Ammon's horn (tissue), 1 donor: Measurements from ENCODE around the gene ZBTB16.
A peak's percentile ranks its signal among the peaks of the same experiment; 100 is the strongest.

Experiments used
- DNase-seq: peaks from one replicate; pipeline ENCODE4 v3.0.0-alpha.2; 2016; ENCODE audit warnings: low spot score

The ZBTB16 gene

DNA sequence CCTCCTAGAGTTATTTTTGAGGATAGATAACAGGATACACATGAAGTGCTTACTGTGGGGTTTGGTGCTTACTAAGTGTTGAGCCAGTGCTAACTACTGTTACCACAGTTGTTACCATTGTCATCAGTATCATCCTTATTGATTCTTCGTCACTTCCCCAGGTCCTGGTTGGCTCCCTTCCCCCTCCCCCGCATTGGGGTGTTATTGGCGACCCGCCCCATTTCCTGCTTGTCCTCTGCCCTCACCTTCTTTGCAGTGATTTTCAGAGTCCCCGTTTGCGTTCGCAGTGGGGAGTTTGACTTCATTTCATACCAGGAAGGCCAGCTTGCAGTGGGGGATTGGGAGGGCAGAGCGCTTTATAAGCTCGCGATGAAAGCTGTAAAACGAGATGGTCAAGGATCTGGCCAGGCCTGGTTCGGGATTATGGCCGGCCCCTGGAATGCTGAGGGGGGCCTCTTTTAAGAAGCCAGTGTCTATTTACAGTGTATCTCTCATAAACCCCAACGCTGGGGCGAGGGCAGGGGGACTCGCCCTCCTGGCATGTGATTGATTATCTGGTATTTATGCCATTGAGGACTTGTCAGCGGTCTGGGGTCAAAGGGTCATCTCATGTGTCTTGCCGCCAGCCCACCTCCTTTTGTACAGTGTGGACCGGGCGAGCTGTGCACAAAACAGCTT lies 152.1 kb downstream of the ZBTB16 start:
- DNase-seq, result no peak

GRCh38 chr11:114213622-114214021 lies 154.1 kb downstream of the ZBTB16 start:
- DNase-seq, result no peak

DNA sequence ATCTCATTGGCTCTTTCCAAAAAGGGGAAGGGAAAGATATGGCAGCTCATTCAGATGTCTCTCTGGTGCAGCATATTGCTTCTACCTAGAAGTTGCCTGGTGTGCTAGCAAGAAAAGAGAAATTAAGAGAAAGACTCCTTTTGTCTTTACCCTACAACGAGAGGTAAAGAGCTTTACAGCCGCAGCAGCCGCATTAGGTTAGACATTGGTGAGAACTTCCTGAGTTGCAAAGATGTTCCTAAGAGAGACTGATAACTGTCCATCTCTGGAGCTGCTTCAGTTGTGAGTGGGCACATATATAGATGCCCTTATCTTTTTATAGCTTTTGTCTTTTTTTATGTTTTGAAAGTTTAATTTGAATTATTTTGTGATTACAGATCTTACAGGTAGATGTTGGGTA lies 155.9 kb downstream of the ZBTB16 start:
- DNase-seq, result no peak

DNA sequence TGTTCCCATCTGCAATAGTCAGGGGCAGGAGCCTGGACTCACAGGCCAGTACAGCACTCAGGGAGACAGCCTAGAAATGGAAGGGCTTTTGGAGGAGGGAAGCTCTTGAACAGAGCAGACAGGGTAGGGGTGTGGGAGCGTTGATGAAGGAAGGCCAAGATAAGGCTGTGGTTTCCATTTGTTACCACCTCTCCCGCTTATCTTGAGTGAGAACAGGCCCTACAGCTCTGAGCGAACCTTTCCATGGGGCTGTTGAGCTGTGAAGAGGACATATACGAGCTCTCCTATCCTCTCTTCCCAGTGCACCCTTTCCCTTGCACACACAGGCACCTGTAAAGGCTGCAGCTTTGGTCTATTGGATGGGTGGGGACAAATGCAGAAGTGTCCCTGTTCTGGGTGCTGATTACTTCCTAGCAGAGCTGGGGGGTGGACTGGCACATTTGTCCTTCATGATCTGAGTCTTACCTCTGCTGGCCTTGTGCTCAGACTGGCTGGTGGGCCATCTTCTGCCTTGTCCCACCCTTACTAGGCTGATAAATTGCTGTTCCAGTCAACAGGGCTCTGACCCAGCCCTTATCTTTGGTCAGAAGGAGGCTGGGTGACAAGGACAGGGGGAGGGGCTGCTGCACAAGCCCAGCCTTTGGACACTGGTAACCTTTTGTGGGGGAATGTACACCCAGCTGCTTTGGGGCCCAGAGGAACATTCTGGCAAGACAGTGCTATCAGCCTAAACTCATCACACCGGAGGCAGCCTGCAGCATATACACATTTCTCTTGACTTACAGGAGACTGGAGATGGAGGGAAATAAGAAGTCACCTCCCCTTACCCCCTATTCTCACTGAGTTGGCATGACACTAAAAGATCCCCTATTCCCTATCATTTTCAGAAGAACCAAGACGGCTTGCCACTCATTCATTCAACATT lies 156.6 kb downstream of the ZBTB16 start:
- no peak for DNase-seq

DNA sequence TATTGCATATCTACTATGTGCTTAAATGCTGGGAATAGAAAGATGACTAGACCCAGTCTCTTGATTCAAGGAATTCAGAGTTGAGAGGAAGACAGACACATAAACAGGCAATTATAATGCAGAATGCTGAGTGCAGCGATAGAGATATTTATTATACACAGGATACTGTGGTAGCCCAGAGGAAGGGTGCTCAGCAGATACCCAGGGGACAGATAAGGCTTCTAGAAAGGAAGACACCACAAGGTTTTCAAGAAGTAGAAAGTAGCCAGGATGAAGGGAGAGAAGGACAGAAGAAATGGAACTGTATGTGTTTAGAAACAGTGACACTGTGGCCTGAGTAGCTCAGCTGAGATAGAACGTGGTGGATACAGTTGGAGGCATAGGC lies 157.3 kb downstream of the ZBTB16 start:
- DNase-seq, result no peak

- DNase-seq, result no peak
These were observed 159.0 kb downstream of the ZBTB16 start for GRCh38 chr11:114218508-114218907.

GRCh38 chr11:114219559-114220349 lies 160.2 kb downstream of the ZBTB16 start:
- peak; percentile 59 for DNase-seq

- DNase-seq, result no peak
These were observed 161.5 kb downstream of the ZBTB16 start for GRCh38 chr11:114221037-114221436.

GRCh38 chr11:114225661-114226060 lies 166.2 kb downstream of the ZBTB16 start:
- no peak for DNase-seq

- no peak for DNase-seq
These were observed 166.8 kb downstream of the ZBTB16 start for GRCh38 chr11:114226356-114226755.

GRCh38 chr11:114228435-114229411 lies 169.2 kb downstream of the ZBTB16 start:
- DNase-seq, result peak; percentile 78

- DNase-seq, result no peak
These were observed 170.7 kb downstream of the ZBTB16 start for GRCh38 chr11:114230031-114230704.

DNA sequence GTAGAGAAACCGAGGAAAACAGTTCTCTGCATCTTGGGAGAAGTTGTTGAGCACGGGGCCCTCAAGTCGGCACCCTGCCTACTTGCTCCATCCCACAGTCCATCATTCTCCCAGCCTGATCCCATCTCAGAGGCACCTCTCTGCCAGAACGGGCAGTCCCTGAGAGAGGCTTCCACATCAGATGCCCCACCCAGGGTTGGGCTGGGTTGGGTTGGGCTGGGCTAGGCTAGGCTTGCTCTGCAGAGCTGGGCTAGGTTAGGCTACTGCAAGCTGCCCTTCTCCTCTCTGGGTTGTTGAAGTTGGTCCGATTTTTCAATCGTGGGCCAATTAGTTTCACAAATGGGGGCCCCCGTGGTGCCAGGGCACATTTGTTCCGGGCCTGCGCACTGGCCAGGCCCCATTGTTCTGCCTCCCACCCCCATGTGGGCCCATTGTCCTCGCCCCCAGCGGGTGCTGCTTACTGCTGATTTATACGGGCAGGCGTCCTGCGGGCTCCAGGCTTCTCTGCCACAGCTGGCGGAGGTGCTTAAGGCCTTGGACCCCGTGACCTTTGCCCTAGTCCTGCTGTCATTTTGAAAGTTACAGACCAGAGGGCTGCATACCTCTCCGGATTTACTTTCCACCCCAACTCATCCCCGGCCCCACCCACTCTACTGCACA lies 173.0 kb downstream of the ZBTB16 start:
- DNase-seq, result no peak

DNA sequence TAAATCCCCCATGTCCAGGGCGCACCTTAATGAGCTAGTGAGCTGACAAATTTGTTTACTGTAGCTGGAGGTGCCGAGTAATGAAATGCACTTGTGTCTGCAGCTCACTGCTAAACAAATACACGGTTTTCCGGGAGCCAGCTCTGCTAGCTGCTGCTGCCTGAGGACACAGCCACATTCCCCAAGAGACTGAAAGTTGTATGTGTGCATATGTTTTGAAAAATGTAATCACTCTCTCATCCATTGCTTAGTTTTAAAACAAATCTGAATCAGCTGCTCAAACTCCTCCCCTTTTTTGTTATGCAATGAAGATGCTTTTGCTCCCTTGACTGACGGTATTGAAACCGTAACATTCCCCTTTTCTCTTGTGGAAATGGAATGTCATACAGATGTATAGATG lies 174.2 kb downstream of the ZBTB16 start:
- no peak for DNase-seq

DNA sequence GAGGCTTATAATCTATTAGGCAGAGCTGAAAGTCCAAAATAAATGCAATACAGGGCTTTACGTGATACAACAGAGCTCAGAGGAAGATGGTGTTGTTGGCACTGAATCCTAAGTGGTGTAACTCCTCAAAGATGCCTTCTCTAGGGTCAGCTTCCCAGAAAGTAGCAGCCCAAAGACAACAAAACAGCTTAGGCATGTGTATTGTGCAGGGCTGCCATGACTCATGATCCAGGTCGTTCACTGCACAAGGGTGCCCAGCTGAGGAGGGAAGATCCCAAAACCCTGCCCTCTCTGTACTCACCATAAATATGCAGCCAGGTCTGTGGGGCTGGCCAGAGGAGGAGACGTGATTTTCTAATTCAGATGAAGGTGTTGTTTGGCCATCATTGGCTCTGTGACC lies 177.3 kb downstream of the ZBTB16 start:
- DNase-seq, result no peak

GRCh38 chr11:114237321-114238280 lies 178.1 kb downstream of the ZBTB16 start:
- no peak for DNase-seq

DNA sequence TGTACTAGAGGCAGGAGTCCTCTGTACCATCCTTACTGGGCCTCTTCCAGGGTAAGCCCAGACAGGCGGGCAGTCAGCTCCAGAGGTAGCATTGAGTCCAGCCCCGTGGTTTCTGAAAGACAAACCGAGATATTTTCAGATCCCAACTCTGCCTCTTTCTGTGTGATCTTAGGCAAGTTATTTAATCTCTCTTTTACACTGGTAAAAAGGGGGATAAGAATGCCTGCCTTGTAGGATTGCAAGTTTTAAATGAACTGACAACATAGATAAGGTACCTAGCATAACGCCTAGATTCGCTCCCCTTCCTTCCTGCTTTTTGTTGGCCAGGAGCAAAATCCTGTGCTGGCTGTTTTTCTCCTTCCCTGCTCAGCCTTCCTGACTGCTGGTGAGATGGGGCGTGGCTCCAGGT lies 180.2 kb downstream of the ZBTB16 start:
- DNase-seq, result no peak

DNA sequence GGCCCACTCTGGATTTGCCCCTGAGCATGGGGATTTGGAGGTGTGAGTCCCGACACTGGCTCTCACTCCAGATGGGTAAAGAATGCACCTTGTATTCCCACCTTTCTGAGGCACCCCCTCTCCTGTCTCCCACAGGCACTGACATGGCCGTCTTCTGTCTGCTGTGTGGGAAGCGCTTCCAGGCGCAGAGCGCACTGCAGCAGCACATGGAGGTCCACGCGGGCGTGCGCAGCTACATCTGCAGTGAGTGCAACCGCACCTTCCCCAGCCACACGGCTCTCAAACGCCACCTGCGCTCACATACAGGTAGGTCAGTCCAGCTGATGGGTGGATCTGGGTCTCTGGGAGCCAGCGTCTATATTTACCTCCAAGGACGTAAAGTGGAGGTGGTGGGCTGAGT lies 182.5 kb downstream of the ZBTB16 start:
- no peak for DNase-seq
